Stimulated activated naive CD8-positive, alpha-beta T cell treated with anti-CD3 and anti-CD28 coated beads, Interleukin-15, Interleukin-2, amounts not matched to agents 100 U/mL and 50 U/mL, for 24 hours (primary cell): ENCODE data around the gene HOXA2.

Experiments used
- ATAC-seq: fragments of 150-1000 bp; cut with Tn5 transposase; one replicate; pipeline ENCODE4 v1.10.0; 2021
- DNase-seq: peaks from one replicate; pipeline ENCODE4 v3.0.0; 2021

Gene HOXA2

GRCh38 chr7:27073076-27073475, 29.4 kb downstream of the HOXA2 start:
- ATAC-seq (no peak), DNase-seq (no peak)

DNA sequence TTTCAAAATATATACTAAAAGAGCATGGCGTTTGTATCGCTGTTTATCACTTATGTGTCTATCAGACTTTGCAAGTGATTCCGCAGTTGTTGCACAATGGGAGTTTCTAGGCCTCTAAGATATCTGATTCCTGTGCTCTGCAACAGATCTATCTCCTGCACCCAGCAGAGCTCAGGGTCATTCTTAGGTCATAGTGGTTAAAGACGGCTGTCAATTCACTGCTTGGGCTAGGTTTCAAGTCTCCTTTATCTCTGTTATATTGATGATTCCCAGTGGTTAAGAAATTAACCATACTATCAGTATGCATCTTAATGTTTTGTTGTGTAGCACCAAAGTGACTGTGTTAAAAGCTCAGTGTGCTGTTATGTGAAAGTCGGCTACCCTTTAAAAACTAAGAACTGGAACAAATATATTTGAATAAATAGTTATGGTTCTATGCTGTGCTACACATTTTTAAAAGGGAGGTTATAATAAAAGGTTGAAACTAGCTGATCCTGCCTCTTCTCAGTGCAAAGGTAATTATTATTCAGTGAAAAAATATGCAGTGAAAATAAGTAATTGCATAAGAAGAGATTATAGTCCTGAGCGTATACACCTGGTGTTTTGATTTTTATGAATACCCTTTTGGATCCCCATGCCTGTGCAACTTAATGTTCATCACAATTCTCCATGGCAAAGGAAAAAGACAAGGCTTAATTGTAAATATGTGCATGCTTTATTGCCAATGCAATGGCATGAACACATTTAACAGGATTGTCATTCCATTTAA, 30.7 kb downstream of the HOXA2 start:
- no peak for DNase-seq
- no peak for ATAC-seq

DNA sequence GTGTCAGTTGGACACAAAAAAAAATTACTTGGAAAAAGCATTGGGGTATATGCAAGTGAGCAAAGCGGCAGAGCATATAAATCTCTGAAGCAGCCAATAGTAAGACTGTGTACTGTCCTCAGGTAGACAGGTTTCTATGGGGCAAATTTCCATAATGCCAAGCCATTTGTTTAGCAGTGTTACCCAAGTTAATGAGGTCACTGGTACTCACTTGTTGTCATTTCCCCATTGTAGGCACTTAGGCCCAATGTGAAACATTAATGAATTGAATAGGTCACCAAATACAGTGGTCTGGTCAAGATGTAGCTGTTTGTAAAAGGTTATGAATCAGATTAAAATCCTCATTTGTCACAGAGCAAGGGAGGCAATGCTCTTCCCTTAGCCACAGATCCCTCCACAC, 34.2 kb downstream of the HOXA2 start:
- ATAC-seq (no peak), DNase-seq (no peak)

- ATAC-seq (no peak), DNase-seq (no peak)
Observed at GRCh38 chr7:27066148-27066547, 36.3 kb downstream of the HOXA2 start.

DNA sequence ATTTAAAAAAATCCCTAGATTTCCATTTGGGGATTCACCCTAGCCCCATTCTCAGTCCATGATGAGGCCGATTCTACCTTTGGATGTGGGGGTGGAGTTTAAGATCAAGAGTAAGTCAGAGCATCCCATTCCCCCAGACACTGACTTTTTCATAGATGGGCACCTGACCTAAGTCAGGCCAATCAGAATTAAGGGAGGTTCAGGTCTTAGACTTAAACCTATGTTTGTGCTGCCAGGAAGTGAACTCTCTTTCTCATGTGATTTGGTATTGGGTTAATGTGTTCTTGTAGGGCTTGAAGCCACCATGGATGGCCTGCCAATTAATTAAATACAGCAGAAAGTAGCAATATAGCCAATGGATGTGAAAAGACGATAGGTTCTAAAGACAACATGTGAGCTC, 36.8 kb downstream of the HOXA2 start:
- DNase-seq = no peak

GRCh38 chr7:27064661-27065060, 37.8 kb downstream of the HOXA2 start:
- ATAC-seq = no peak
- no peak for DNase-seq

More for the DNA sequence above, 36.8 kb downstream of the HOXA2 start:
- no peak for ATAC-seq

- no peak for DNase-seq
- no peak for ATAC-seq
Observed at GRCh38 chr7:27064159-27064558, 38.3 kb downstream of the HOXA2 start.

- no peak for ATAC-seq
- DNase-seq = no peak
Observed at GRCh38 chr7:27062946-27063345, 39.5 kb downstream of the HOXA2 start.

- no peak for ATAC-seq
Observed at GRCh38 chr7:27053153-27053552, 49.3 kb downstream of the HOXA2 start.

DNA sequence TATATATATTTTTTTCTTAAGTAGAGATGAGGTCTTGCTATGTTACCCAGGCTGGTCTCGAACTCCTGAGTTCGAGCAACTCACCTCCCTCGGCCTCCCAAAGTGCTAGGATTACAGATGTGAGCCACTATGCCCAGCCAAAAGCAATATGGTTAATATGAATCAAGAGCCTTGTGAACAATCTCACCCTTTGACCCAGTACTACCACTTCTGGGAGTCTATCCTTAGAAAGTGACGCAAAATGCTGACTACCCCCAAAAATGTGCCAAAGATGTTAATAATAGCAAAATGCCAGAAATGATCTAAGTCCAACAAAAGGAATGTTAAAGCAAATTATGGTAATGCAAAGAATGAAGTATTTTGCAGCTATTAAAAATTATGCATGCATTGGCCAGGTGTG, 51.0 kb downstream of the HOXA2 start:
- DNase-seq (no peak), ATAC-seq (no peak)

More at GRCh38 chr7:27053153-27053552, 49.3 kb downstream of the HOXA2 start:
- DNase-seq = no peak
